NCI-H1417 (cell line): ENCODE measurements around the gene POLK.
A peak's percentile ranks its signal among the peaks of the same experiment; 100 is the strongest.

Experiments
- DNase-seq, 3 experiments: peaks; one replicate each; lab custom pipeline; 2025; lab: John Stamatoyannopoulos, UW

POLK gene

GRCh38 chr5:75610859-75611310 lies 99.2 kb downstream of the POLK start:
- peak in 2 of 3 experiments; percentile 2 to 60 for DNase-seq

GRCh38 chr5:75611311-75612225 lies 99.9 kb downstream of the POLK start, which contains the start of gene ANKDD1B:
ANKDD1B (plus strand) TSS chr5:75611453; CDS start chr5:75611635, 182 bp downstream.
- no peak for DNase-seq

- no peak for DNase-seq
Measured at GRCh38 chr5:75612226-75612569, 100.5 kb downstream of the POLK start.

DNA sequence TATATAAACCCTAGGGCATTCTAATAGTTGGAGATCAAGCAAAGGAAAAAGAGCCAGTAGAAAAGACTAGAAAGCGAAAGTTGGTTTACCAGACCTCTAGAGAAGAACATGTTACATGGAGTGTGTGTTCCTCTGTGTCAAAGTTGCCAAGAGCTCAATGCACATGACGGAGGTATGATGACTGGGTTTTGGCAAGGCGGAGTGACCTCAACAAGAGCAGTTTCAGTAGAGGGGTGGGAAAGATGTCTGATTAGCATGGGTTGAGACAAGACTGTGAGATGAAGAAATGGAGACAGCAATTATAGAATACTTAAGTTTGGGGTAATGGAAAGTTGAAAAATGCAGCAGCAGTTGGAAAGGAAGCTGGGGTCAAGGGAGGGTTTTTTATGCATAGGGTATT lies 101.2 kb downstream of the POLK start:
- DNase-seq = no peak

GRCh38 chr5:75614176-75614575 lies 102.5 kb downstream of the POLK start:
- no peak for DNase-seq

DNA sequence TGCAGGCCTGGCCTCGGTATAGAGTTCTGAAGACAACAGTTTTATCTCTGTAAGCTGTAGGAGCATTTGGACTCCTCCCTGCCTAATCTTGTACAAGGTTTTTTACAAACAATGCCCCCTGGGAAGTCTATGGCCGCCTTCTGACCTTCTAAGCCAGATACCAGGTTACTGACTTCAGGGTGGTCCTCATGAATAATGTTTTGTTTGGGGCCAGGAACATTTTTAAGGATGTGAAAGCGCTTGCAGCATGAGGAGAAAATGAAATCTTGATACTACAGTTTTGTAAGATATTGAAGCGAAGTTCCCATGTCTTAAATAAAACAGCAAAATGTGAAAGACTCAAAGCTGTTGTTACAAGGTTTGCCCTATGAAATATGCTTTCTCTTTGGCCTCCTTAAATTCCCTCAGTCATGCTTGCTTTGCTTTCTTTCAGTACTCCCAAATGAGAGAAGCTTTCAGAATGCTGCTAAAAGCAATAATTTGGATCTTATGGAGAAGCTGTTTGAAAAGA lies 104.7 kb downstream of the POLK start:
- no peak for DNase-seq

- no peak for DNase-seq
Measured at GRCh38 chr5:75616971-75617621, 105.4 kb downstream of the POLK start.

DNA sequence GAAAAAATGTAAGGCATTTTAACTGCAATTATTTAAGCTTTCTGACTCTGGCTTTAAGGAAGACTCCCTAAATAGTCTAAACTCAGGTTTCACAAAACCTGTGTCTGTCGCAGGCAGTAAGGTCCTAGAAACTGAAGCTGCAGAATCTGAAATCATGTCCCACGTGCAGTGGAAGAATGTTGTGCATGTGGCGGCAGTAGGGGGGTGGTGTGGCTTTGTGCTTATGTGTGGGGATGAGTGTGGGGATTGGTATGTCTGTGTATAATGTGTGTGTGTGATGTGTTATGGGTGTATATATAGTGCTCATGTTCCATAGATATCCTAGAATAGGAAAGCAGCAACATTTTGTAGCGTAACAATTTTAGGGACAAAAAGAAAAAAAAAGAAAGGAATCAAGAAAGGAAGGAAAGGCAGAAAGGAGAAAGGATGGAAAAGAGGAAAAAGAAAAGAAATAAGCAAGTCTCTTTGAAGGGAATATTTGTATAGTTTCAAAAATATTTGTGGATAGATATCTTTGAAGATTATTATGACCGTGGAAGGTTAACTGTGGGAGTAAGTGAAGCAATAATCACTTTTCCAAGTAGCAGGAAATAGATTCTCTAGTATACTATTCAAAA lies 106.2 kb downstream of the POLK start:
- no peak for DNase-seq

- DNase-seq = no peak
Measured at GRCh38 chr5:75620184-75620959, 108.7 kb downstream of the POLK start.

DNA sequence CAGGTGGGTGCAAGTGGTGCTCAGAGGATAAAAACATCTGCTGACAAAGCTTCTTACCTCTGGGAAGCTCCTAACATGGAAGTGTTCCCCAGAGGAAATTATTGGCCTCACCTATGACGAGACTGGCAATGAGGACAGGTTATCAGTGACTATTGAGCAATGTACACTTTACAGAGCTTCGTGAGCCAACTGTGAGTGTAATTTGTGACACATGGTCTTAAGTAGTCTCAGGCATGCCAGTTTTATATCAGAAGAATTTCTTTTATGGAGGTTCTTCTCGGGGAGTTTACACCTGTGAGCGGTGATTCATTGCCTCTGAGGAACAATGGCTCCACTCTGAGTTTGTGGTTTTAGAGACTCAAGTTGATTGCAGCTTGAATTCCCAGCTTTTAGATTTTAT lies 110.9 kb downstream of the POLK start:
- DNase-seq = peak in 1 of 3 experiments; percentile 92

DNA sequence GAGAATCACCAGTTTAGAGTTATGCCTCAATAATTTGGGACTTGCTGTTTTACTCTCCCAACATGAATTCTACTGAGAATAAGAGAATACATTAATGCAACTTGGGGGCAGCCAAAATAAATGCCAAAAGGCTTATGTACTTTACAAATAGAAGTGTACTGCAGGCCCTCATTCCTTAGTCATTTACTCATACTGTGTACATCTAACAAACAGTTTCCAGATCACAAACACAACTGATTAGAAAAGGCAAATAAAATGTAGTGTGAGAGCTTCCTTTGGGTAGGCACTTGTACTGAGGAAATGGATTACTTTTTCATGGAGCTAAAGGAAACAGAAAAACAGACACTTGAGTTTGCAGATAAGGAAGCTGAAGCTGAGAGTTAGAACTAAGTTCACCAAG lies 112.2 kb downstream of the POLK start:
- DNase-seq = no peak

- DNase-seq = no peak
Measured at GRCh38 chr5:75626959-75627358, 115.3 kb downstream of the POLK start.

DNA sequence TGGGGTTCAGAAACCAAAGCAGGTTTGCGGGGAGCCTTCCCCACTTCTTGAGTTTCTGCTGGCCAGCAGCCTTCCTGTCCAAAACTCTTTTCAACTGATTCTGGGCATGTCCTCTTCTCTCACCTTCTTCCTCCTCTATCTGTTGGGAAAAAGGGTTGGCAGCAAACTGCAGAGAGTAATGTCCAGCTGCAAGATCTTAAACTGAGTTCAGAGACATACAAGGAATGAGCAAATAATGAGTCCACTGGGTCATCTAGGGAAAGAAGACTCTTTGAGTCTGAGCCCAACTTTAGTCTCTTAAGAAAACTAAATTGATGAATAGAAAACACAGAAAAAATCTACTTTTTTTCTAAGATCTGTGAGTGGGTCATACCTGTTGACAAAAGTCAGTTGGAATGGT lies 116.1 kb downstream of the POLK start:
- DNase-seq = no peak

GRCh38 chr5:75630875-75631274 lies 119.2 kb downstream of the POLK start:
- DNase-seq = no peak

DNA sequence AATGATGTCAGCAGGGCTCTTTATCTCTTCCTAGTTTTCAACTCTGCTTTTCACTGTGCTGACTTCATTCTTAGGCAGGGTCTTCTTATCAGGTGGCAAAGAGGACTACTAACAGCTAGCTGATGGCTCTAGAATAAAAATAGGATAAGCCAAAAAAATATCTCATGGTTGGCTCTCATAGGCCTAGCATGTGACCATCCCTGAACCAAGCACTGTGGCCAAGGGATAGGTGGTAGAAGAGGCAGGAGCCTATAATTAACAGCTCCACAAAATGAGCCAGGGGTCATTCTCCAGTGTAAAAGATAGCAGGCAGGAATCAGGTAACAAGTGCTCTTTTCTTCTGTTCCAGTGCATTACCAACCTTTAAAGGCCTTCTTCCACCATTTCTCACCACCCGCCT lies 120.6 kb downstream of the POLK start:
- no peak for DNase-seq

DNA sequence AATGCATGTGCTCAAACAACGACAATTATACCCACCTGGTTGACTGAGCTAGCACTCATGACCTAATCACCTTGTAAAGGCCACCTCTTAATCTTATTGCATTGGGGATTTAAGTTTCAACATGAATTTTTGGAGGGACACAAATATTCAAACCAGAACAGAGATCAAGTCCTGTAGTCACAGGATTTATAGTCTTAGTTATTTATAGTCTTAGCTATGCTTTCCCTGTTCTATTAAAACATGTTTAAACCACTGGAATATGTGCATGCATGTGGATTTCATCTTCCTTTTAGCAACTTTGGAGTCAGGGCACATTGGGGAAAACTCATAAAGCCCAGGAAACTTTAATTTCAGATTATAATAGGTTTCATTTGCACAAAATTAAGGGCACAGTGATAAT lies 126.3 kb downstream of the POLK start:
- DNase-seq = no peak

DNA sequence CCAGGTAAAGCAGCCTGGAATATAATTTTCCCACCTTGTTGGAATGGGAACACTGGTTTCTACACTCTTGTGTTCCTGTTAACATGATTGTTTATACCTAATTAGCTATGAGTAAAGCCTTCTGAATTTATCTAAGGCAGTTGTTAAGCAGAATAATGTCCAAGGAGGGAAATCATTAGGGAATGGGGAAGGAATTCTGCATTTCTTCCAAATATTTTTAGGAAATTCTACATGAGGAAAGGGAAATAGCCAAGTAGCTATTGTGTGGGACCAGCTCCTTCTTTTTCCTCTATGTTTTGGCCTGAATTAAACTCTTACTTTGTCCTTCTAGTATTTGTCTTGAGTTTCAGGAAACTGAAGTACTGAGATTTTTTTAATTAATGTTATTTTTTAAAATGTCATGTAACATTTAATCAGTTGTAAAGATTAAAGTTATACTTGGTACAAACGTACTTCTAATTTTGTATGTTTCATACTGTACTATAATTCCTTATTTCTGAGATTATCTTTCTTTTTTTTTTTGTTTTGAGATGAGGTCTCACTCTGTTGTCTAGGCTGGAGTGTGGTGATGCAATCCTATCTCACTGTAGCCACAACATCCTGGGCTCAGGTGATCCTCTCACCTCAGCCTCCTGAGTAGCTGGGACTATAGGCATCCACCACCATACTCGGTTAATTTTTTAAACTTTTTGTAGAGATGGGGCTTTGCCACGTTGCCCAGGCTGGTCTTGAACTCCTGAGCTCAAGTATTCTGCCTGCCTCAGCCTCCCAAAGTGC lies 128.0 kb downstream of the POLK start:
- DNase-seq = no peak

- no peak for DNase-seq
Measured at GRCh38 chr5:75640395-75640794, 128.7 kb downstream of the POLK start.

GRCh38 chr5:75640826-75641225 lies 129.1 kb downstream of the POLK start:
- DNase-seq = no peak

DNA sequence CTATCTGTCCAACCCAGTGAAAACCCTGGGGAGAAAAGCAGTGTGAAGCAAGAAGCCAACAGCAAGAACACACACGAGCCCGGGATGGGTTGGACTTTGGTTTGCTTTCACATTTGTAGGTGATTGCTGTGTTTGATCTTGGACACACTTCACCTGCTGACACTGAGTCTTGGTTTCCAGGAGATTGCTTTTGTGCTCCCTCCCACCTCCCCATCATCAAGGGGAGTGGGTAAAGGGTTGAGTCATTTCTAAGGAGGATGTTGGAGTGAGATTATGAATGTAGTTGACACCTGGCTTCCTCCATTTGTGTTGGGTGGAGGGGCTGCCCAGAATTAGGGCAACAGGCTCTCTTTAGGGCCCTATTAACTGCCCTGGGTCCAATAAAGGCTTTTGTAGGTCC lies 137.0 kb downstream of the POLK start:
- DNase-seq = no peak
